GM12878 (cell line): ENCODE results near the gene TENT4B. TPM values are rescaled to one million over a fixed set of nuclear protein-coding genes. Genes with fewer than 3 reads are reported as not detected.

ENCODE experiments used
- ATAC-seq: fragments of 200-7000 bp; cut with Tn5 transposase; 3 replicates; pipeline ENCODE4 v1.9.1; 2020; ENCODE audit warnings: mild to moderate bottlenecking, moderate library complexity
- BruUV-seq: library from RNA; stranded (reverse); fragments of 400-500 nt; replicated peaks from 2 replicates; lab custom pipeline; 2021; lab: Mats Ljungman, UMichigan
- CTCF ChIA-PET: fragments of 300-600 bp; sonication (Branson Sonifier 250); formaldehyde crosslinking; extraction: SDS; loops from one replicate; lab custom pipeline; 2021; ENCODE audit warnings: inconsistent platforms; lab: Yijun Ruan, JAX
- POLR2A ChIA-PET: fragments of 350-600 bp; formaldehyde crosslinking; extraction: SDS; loops from one replicate; lab custom pipeline; 2021; ENCODE audit warnings: inconsistent platforms; lab: Charles Lee
- RAD21 ChIA-PET: fragments of 300-600 bp; sonication (Branson Sonifier 250); formaldehyde crosslinking; loops from one replicate; lab custom pipeline; 2023; ENCODE audit warnings: antibody characterized with exemption; ENCODE audit not compliant: unreplicated experiment; lab: Charles Lee
- SMC1A ChIA-PET: fragments of 300-600 bp; sonication (Branson Sonifier 250); formaldehyde crosslinking; loops from one replicate; lab custom pipeline; 2023; ENCODE audit not compliant: unreplicated experiment, uncharacterized antibody; lab: Charles Lee
- DNase-seq: peaks from one replicate; pipeline ENCODE4 v3.0.0-alpha.2; 2011; ENCODE audit warnings: low read depth, low spot score
- FAIRE-seq: peaks from 3 replicates; lab custom pipeline; 2011; peaks lifted over from hg19 to GRCh38; lab: Jason Lieb, UNC
- H2AFZ ChIP-seq: 2 replicates; pipeline ENCODE4 v1.6.0; 2011; ENCODE audit warnings: low read depth, low read length, control low read depth; ENCODE audit not compliant: control insufficient read depth
- H3K27ac ChIP-seq: 2 replicates; pipeline ENCODE4 v1.5.1; 2011; ENCODE audit warnings: control low read depth; ENCODE audit not compliant: control insufficient read depth, insufficient read depth
- H3K27me3 ChIP-seq, 2 experiments: replicated peaks in 1 of 2; 2 replicates each; pipeline versions ENCODE4 v1.6.0 to v1.6.1; 2011; ENCODE audit warnings: low read length in 1 of 2; ENCODE audit not compliant: control insufficient read depth in 2 of 2, insufficient read depth in 2 of 2
- H3K36me3 ChIP-seq, 2 experiments: 2 replicates each; pipeline ENCODE4 v1.5.1; 2011; ENCODE audit warnings: low read length in 1 of 2; ENCODE audit not compliant: control insufficient read depth in 2 of 2, insufficient read depth in 2 of 2
- H3K4me1 ChIP-seq: 2 replicates; pipeline ENCODE4 v1.6.1; 2011; ENCODE audit warnings: mild to moderate bottlenecking, low read length, moderate library complexity, mixed read lengths; ENCODE audit not compliant: control insufficient read depth, insufficient read depth
- H3K4me2 ChIP-seq: 2 replicates; pipeline ENCODE4 v1.6.0; 2011; ENCODE audit warnings: control low read depth; ENCODE audit not compliant: control insufficient read depth, insufficient read depth
- H3K4me3 ChIP-seq: fragments of 200-600 bp; sonication (generic); 2 replicates; pipeline ENCODE4 v1.5.1; 2016
- H3K79me2 ChIP-seq: 2 replicates; pipeline ENCODE4 v1.6.0; 2011; ENCODE audit warnings: low read length; ENCODE audit not compliant: control insufficient read depth, insufficient read depth
- H3K9ac ChIP-seq: 2 replicates; pipeline ENCODE4 v1.8.0; 2011; ENCODE audit warnings: low read length, control low read depth, mixed read lengths; ENCODE audit not compliant: control insufficient read depth, insufficient read depth
- H3K9me3 ChIP-seq: replicated peaks from 3 replicates; pipeline ENCODE4 v1.5.1; 2011; ENCODE audit warnings: mild to moderate bottlenecking, low read length; ENCODE audit not compliant: control insufficient read depth, insufficient read depth
- H4K20me1 ChIP-seq: 2 replicates; pipeline ENCODE4 v1.6.0; 2011; ENCODE audit not compliant: control insufficient read depth, insufficient read depth
- CBX5 ChIP-seq: sonication (generic); IDR thresholded peaks from 2 replicates; pipeline ENCODE4 v1.6.1; 2016; ENCODE audit warnings: low read depth, moderate library complexity, mild to moderate bottlenecking, inconsistent platforms
- CREB1 ChIP-seq: IDR thresholded peaks from 2 replicates; pipeline ENCODE4 v1.6.1; 2012; ENCODE audit warnings: low read depth, mild to moderate bottlenecking, inconsistent platforms
- HDAC2 ChIP-seq: fragments of 200-600 bp; sonication (generic); IDR thresholded peaks from 2 replicates; pipeline ENCODE4 v1.6.1; 2017
- SIX5 ChIP-seq: IDR thresholded peaks from 2 replicates; pipeline ENCODE4 v1.6.1; 2011; ENCODE audit warnings: mild to moderate bottlenecking, low read depth, low read length, moderate library complexity; ENCODE audit not compliant: severe bottlenecking
- SKIL ChIP-seq: fragments of 450-650 bp; IDR thresholded peaks from 2 replicates; pipeline ENCODE4 v1.6.1; 2017; ENCODE audit warnings: mild to moderate bottlenecking, low read depth, inconsistent platforms; ENCODE audit not compliant: poor library complexity, severe bottlenecking
- SRF ChIP-seq, 2 experiments: IDR thresholded peaks; 2 replicates each; pipeline ENCODE4 v1.6.1; 2011; ENCODE audit warnings: low read depth in 2 of 2, low read length in 2 of 2, mild to moderate bottlenecking in 1 of 2, moderate library complexity in 1 of 2
- WRNIP1 ChIP-seq: IDR thresholded peaks from 2 replicates; pipeline ENCODE4 v1.6.1; 2011; ENCODE audit warnings: low read depth, low read length, improper control_type of control experiment, borderline replicate concordance
- WGBS: methylation state at CpG from one replicate; pipeline ENCODE4 v1.1.6; 2016; ENCODE audit warnings: low lambda C conversion rate; ENCODE audit not compliant: insufficient replicate concordance, insufficient coverage; ENCODE audit errors: missing lambda C conversion rate; 5-methylcytosine and 5-hydroxymethylcytosine counted together
- in situ Hi-C: fragments of 300-500 bp; cut with MboI; formaldehyde crosslinking; loops from 9 replicates; pipeline ENCODE4 v1.14.3; 2018; ENCODE audit warnings: mixed read lengths
- intact Hi-C: fragments of 100-400 bp; cut with micrococcal nuclease; formaldehyde crosslinking; loops from one replicate; pipeline ENCODE4 v1.14.2; 2022; ENCODE audit not compliant: unreplicated experiment
- polyA plus RNA-seq, 11 experiments: library from polyadenylated mRNA; depleted of rRNA in 4 of 11; unstranded in 6 of 11; stranded (reverse) in 5 of 11; fragments of >200 nt; fragmentation: Nextera tagmentation in 4 of 11; fragmentation: Illumina TruSeq in 1 of 11; extraction: Ambion mirVana in 4 of 11; extraction: Trizol in 1 of 11; gene quantifications; 1 replicate in 1 of 11; 2 replicates in 10 of 11; pipeline versions ENCODE4 v1.2.1 to v1.2.3, GENCODE V29; 2011 to 2016; ENCODE audit warnings: inconsistent platforms in 2 of 11, missing spikeins in 2 of 11, low read depth in 1 of 11
- total RNA-seq, 4 experiments: library from RNA; depleted of rRNA in 3 of 4; stranded (reverse); fragments of >200 nt in 3 of 4; fragmentation: Illumina TruSeq in 1 of 4; extraction: Trizol in 1 of 4; gene quantifications; 2 replicates each; pipeline versions ENCODE4 v1.2.1 to v1.2.3, GENCODE V29; 2013 to 2021

The TENT4B gene
- total and polyA plus RNA-seq, 10 of the 15 experiments (the other 5 are each of a cell fraction or from before 2014, with no cell fraction given) = 4.4 to 16.7 (median 10.8) TPM

GRCh38 chr16:50255538-50255937, 102.4 kb downstream of the TENT4B start:
- no peaks in the 10 kb centered on the region for H3K79me2 ChIP-seq
- ChIA-PET SMC1A (interaction anchor here (0.6 to 1.6 kb wide), 5 partner anchors 11 to 187 kb away, joined by 3 to 4 read pairs (median 3); no protein-coding TSS in a partner anchor), CTCF (interaction anchor here (0.9 to 1.3 kb wide), 4 partner anchors 10 to 231 kb away, joined by 3 to 4 read pairs (median 3); partner anchors contain the start of gene CNEP1R1), POLR2A (interaction anchor here (0.6 kb wide), 2 partner anchors 35 to 112 kb away, joined by 3 read pairs; no protein-coding TSS in a partner anchor), RAD21 (no interaction called here)
- H3K4me3 ChIP-seq = no peak overlapping the region
- in situ Hi-C loops (no loop called here), intact Hi-C loops (no loop called here)
- H3K36me3 ChIP-seq = no peaks in the 10 kb centered on the region
- no peak overlapping the region for H3K4me2 ChIP-seq
- no peak overlapping the region for H3K9ac ChIP-seq
- no peaks in the 10 kb centered on the region; the same call in 2 of the 3 replicates for H3K9me3 ChIP-seq
- WGBS = 12% methylated on average over 2 of the region's 2 CpGs
- TF ChIP-seq HDAC2 (no peak), CBX5 (no peak), WRNIP1 (no peak), CREB1 (no peak), SIX5 (no peak), SRF (IDR thresholded peaks at IDR 0.05; ENCODE audit: low read depth in 2 of 2, low read length in 2 of 2) (no peak), SKIL (no peak)
- no peak for DNase-seq
- ATAC-seq = no peak
- no peak overlapping the region for H2AFZ ChIP-seq
- no peaks in the 10 kb centered on the region for H3K4me1 ChIP-seq
- no peak overlapping the region for H3K27ac ChIP-seq
- no peaks in the 10 kb centered on the region for H3K27me3 ChIP-seq
- no peaks in the 10 kb centered on the region for H4K20me1 ChIP-seq
- no TSS peak for BruUV-seq
- no peak for FAIRE-seq
